Stimulated activated CD4-positive, alpha-beta T cell treated with anti-CD3 and anti-CD28 coated beads, Interleukin-4, amount 100 ng/mL, for 1 hour (primary cell): ENCODE data around the gene DTNB.
"Not testable (repeated sequence)": the region's sequence is repeated elsewhere in the genome, so short reads cannot be mapped to it uniquely, and the experiment has no call there.

Source experiments
- DNase-seq: peaks from one replicate; pipeline ENCODE4 v3.0.0-alpha.2; 2020

The DTNB gene

DNA sequence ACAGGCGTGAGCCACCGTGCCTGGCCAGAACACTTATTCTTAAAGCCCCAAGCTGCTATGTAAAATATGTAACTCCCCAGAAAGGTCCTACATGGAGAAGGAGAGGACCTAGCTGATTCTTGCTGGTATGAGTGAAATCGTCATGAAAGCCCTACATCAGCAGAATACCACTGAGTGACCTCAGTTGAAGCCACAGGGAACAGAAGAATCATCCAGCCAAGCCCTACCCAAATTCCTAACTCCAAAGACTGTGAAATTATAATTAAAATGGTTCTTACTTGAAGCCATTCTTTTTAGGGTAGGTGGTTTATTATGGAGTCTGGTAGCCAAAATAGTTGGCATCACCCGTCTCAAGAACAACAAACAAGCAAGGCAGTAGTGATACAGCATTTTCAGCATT is 4.5 kb upstream of the DTNB start:
- DNase-seq, result no peak

DNA sequence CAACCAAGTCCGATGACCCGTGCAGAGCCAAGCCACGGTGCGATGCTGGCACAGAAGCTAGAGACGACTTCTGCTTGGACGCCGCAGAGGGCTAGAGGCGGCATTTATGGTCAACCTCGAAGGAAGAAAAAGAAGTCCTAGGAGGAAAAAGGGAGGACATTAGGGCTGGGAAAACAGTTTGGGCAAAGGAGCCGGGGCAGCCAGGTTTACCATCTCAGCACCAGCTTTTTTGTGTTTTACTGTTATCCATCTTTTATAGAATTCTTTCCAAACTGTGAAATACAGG is 643 bp upstream of the DTNB start:
- no peak for DNase-seq

DNA sequence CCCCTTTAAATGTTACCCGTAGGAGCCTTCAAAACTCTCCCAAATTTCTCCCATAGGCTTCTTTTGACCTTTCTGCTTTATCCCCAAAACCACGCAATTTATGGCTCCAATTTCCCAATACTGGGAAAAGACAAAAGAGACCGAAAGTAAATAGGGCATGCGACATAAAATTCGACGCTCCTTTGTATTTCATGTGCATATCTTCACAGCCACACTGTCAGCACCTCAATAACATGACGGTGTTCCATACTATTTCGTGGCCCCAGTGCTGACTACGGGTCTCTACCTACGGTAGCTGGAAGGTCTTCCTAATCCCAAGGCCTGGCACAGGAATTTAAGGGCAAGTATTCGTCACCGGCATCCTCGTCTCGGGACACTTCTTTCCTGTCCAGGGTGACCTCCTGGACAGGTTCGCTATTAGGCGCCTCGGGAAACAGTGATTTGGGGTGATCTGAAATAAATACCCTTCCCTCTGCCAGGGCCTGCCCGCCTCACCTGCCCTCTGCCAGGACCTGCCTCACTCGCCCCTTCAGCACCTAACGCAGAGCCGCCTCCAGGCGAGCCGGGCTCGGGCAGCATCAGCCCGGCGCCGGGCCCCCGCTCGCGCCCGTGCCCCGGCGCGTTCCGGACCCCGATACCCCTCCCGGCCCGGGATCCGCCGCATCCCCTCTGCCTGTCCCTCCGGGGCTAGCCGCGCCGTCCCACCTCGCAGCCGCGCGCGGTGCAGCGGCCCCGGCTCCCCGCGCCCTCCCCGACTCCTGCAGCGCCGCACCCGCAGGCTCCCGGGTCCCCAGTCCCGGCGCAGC is 680 bp downstream of the DTNB start:
- peak; percentile 74 for DNase-seq

DNA sequence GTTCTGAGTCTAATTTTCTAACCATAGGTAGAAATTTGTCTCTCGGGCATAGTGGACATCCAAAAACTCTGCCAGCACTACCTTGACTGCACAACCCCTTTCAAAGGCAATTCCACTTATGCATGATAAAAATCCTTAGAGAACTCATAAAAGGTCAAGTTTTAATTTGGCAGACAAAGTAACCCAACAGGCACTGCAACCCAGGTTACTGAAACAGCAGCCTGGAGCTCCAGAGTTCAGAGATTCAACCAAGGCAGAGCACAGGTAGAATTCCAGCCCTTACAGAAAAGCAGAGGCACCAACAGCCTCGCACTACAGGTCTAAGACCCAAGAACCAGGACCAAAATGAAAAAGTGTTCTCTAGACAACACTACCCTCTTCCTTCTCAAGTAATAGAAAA is 1.8 kb downstream of the DTNB start:
- no peak for DNase-seq

DNA sequence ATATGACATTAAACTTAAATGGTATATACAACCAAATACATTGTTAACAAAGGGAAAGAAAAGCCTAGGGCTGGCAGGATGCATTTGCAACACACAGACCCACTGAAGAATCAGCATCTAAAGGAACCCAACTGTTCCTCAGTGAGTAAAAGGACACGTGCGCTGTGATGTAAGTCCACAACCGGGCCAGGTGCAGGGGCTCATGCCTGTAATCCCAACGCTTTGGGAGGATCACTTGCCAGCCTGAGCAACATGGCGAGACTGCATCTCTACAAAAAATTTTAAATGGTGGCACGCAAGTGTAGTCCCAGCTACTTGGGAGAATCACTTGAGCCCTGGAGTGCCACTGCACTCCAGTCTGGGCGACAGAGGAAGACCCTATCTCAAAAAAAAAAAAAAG is 3.9 kb downstream of the DTNB start:
- no peak for DNase-seq

DNA sequence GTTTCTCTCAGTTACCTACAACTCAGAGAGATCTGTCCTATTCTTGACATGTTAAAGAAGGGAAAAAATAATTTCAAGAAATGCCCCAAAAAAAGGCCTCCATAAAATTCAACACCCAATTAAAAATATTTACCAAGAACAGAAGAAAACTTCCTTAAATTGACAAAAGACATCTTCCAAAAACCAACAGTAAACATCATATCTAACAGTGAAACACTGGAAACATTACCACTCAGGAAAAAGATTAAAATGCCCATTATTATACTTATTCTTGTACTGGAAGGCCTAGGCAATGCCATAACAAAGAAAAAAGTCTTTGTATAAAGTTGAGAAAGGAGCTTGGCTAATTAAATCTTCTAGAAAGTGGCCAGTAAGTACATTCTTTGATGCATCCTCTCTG is 7.2 kb downstream of the DTNB start:
- DNase-seq, result no peak

DNA sequence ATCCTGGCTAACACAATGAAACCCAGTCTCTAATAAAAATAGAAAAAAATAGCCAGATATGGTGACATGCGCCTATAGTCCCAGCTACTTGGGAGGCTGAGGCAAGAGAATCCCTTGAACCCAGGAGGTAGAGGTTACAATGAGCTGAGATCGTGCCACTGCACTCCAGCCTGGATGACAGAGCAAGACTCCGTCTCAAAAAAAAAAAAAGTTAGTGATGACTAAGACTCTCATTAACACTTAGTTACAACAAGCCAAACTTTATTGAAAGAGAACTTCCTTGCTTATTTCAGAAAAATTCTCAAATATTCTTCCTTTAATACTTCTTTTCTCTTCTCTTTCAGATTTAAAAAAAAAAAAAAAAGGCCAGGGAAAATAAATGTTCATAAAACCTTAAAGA is 7.9 kb downstream of the DTNB start:
- DNase-seq, result not testable (repeated sequence)

DNA sequence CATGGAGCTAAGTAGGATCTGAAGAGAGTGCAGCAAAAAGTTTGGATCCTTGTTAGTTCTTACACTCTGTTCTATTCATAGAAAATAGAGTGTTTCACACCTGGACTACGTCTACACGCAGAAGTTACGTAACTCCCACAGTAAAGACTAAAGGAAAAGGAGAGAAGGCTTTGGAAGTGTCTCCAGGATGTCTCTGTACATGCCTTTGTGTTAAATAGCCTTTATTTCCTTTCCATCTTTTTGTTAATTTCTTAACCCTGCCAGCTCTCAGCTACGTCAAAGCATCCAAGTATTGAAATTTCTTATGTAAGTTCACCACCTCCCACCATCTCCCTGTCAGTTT is 8.4 kb downstream of the DTNB start:
- DNase-seq, result no peak

DNA sequence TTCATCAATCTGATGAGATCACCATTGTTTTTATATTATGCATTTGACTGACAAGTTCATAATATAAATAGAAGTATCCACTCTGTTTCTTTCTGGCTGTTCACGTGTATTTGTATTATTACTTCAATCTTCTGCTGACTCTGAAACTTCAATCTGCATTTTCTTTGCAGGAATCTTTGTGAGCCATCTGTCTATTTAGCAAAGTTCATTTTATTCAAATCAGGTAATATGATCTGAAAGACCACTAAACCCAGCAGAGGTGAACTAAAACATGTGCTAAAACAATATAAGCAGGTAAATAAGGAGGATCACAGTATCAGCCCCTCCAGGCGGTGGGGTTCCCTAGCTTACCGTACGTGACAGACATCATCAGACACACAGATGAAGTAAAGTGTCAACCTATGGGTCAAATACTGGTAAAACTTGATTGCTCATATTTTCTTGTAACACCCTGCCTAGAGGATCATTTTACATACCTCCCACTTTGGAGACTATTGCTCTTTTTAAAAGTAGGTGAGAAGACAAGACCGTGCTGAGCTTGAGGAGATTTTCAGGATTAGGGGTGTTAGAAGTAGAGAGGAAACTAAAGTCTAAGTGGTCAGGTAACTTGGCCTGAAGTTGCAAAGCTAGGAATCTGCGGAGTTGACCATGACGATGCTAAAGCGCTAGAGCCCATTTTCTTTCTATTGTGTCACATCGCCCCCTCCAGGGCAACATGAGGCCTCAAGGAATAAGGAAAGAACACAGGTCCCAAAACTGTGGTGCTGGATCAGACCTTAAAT is 9.0 kb downstream of the DTNB start:
- peak; percentile 15 for DNase-seq

DNA sequence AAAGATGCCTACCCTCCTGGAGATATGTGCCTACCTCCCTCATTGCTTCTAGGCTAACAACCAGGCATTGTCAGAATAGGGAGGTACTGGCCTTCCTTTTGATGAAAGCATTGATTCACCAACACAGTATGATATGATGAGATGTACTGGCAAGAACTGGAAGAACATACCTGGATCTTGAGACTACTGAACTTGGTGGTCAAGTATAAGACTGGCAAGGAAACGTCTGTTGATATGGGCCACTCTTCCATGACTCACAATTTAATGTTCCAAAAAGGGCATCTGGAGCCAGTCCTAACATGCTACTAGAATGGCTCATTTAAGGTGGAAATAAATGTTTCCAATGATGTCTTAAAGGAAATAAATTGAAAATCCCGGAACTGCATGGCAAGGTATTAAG is 18.1 kb downstream of the DTNB start:
- no peak for DNase-seq

DNA sequence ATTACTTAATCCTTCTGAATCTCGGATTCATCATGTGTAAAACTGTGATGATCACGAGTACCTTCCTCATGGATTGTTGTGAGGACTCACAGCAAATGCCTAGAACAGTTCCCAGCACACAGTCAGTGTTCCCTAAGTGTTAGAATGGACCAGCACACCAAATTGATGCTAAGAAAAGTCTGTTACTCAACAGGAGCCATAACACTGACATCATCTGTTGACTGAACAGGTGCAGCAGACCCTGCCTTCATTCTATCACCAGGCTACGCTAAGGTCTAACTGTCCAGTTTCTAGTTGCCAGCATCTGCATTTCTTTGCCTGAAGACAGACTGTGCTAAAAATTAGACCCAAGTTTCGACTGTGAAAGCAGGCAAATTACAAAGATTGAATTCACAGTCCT is 18.6 kb downstream of the DTNB start:
- no peak for DNase-seq

DNA sequence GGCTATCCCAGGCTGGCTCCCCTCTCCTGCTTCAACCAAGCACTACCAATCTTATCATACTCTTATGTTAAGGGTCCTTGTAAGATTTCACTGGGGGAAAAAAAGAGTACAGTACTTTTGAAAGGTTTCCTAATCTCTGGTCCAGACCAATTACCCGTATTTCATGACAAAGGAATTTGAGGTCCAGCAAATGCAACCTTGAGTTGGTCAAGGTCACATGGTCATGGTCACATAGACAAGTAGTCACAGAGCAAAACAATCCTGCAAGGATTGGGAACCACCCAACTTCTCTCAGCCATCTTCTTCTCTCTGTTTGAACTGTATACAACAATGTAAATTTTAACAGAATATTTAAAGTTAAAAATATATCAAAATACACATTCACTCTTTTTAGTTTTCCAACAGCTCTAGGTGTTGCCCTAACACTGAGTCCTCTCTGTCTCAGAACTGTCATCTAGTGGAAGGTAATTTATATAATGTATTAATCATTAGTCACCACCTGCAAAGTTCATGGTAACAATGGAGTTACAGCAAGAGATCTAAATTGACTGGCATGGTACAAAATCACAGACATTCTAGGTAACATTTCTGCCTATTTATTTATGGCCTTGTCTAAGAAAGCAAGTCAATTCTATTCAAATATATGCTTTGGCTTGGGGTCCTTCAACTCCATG is 21.5 kb downstream of the DTNB start:
- DNase-seq, result no peak

DNA sequence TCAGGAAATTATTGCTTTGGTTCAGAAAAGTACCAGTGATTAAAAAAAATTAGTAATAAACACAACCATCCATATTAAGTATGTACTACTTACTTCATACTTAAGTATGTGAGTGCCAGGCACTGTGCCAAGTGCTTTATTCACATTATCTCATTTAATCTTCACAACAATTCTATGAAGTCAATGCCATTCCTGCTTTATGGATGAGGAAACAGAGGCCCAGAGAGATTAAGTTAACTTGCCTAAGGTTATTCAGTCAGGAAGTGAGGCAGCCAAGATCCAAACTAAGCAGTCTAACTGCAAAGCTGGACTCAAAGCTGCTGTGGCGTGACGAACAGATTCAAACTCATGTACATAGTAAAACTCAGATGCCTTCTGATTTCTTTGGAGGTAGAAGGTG is 22.3 kb downstream of the DTNB start:
- DNase-seq, result no peak

DNA sequence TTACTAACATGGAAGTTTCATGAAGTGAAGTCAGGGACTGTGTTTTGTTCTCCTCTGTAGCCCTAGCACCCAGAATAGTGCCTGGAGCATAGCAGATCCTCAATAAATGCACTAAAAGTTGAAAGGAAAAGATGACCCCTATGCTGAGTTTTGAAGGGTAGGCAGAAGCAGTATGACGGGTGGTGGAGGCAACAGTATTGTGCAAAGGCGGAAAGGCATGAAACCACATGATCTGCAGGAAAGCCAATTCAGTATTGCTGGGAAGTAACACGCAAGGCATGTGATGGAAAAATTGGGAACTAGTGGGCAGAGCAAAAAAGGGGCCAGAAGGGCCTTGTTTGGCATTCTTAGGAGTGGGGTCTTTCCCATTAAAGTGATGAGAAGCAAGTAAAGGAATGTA is 23.1 kb downstream of the DTNB start:
- no peak for DNase-seq

DNA sequence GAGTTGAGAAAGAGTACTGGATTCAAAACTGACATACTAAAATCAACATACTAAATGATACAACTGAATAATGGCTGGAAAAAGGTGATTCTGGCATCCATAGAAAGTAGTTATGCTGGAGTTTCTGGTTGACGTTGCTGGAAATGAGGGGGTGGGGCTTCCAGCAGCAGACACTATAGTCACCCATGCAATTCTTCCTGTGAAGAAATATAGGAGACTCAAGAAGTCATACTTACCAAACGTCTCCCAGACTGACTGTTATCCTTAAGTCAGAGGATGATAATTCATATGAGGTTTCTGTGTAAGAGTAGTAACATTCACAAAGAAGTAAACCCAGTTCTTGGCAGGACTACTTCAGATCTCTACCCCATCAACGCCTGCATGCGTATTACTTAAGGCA is 23.6 kb downstream of the DTNB start:
- DNase-seq, result no peak

DNA sequence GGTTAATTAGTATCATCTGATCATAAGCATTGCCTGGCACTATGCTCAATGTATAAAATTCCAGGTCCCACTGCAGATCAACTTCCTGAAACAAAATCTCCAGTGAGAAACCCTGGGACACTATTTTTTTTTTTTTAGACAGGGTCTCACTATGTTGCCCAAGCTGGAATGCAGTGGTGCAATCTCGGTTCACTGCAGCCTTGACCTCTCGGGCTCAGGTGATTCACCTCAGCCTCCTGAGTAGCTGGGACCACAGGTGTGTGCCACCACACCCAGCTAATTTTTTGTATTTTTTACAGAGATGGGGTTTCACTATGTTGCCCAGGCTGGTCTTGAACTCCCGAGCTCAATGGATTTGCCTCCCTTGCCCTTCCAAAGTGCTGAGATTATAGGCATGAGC is 31.1 kb downstream of the DTNB start:
- DNase-seq, result no peak

DNA sequence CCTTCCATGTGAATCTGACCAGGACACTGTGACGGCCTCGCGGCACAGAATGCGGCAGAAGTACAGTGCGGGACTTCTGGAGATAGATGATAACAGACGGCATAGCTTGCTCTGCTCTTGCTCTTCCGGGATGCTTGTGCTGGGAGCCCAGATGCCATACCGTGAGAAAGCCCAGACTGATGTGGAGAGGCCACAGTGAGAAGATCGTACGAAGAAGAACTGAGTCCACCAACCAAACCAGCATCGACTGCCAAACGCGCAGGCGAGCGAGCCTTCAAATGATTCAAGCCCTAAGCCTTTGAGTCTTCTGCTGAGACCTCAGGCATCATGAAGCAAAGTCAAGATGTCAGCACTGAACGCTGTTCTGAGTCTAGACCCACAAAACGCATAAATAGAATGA is 33.7 kb downstream of the DTNB start:
- no peak for DNase-seq

DNA sequence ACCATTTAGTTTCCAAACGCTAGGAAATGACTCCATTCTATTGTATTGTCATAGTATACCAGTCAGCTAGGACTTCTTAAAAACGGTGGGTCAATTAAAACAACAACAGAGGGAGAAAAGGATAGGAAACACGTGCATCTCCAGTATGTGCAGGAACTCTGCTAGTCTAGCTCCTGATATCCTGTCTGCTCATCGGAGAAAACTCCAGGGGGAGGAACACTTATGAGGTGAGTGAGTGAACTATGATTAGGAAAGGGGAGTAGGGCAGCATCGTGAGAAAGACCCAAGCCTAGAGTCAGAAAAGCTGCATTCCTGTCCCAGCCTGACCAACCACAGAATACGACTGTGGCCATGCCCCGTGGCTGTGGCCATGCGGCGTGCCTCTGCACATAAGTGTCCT is 34.2 kb downstream of the DTNB start:
- DNase-seq, result no peak

DNA sequence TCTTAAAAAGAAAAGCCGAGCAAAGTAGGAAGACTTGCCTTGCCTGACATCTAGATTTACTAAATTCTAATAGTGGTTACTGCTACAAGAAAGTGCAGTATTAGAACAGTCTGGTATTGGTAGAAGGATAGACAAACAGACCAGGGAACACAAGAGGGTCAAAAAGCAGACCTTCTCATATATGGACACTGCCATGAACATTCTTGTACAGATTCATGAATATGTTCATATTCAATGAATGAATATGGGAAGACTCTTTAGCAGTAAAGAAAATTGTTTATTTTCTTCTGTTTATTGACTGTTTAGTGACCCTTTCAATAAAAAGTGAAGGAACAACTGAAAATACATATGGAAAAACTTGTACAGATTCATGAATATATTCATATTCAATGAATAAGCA is 37.6 kb downstream of the DTNB start:
- DNase-seq, result no peak

DNA sequence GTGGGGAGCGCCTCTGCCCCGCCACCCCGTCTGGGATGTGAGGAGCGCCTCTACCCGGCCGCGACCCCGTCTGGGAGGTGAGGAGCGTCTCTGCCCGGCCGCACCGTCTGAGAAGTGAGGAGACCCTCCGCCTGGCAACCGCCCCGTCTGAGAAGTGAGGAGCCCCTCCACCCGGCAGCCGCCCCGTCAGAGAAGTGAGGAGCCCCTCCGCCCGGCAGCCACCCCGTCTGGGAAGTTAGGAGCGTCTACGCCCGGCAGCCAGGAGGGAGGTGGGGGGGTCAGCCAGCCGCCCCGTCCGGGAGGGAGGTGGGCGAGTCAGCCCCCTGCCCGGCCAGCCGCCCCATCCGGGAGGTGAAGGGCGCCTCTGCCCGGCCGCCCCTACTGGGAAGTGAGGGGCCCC is 39.6 kb downstream of the DTNB start:
- DNase-seq, result not testable (repeated sequence)

DNA sequence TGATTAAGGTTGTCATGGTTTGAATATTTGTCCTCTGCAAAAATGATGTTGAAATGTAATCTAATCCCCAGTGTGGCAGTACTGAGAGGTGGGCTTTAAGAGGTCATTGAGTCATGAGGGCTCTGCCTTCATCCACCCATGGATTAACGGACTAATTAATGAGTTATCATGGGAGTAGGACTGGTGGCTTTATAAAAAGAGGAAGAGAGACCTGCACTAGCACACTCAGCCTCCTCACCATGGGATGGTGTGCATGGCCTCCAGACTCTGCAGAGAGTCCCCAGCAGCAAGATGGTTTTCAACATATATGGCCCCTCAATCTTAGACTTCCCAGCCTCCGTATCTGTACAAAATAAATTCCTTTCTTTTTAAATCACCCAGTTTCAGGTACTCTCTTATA is 41.0 kb downstream of the DTNB start:
- DNase-seq, result no peak

DNA sequence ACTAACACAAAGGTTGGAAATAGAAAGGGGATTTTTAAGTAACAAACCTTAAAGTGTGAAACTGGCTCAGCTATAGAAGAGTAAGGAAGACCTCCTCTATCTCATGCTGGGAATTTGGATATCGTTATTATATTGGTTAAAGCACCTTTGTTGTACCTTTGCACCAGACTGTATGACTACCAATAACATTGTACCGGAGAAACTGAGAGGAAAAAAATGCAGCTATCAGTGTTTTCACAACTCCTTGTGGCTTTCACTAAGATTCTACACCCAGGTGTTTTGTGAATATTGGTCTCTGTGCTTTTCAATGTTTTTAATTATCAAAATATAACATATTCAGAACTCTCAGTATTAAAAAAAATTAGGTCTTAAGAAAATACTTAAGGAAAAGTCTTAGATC is 48.7 kb downstream of the DTNB start:
- no peak for DNase-seq

DNA sequence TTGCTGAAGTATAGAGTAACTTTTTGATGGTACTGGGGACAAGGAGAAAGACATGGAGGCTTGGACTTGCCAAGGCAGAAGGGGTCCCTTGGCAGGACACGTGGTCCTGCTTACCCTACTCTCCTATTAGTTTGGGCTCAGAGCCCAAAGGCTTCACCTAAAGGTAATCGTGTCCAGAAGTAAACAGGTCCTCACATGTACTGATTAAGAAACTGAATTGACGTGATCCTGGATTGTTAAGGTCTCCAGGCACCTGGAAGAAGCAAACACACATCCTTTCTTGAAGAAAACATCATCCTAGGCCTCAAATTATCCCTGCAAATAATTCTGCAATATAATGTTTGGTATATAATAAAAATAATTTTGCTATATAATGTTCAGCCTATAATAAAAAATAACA is 50.0 kb downstream of the DTNB start:
- DNase-seq, result no peak

DNA sequence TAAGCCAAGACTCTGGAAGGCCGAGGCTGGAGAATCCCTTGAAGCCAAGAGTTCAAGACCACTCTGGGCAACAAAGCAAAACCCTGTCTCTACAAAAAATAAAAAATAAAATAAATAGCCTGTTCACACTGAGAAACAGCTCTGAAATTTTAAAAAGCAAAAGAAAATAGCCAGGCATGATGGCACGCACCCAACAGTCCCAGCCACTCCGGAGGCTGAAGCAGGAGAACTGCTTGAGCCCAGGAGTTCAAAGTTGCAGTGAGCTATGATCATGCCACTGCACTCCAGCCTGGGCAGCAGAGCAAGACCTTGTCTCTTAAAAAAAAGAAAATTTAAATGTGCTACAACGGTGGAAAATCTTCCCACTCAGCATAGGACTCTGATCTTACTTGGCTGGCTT is 52.7 kb downstream of the DTNB start:
- DNase-seq, result no peak

DNA sequence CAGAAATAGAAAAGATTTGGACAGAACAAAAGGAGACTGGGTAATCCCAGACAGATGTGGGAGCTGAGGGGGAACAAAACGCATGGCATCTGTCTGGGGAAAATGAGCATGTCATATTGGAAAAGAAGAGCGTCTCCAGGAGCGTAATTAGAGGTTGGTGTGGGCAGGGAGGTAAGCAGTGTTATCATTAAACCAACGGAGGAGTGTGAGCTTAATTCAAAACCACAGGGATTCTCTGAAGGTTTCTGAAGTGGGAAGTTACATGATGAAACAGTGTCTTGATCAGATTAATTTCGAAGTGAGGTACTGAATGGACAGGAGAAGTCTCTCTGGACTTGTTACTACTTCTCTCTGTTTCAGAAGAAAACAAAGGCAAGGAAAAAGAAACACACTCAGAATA is 53.3 kb downstream of the DTNB start:
- no peak for DNase-seq
